ENCODE results near the gene OR2V2.
A peak's percentile ranks its signal among the peaks of the same experiment; 100 is the strongest.
"Not testable (repeated sequence)": the region's sequence is repeated elsewhere in the genome, so short reads cannot be mapped to it uniquely, and the experiment has no call there.

Gene OR2V2

DNA sequence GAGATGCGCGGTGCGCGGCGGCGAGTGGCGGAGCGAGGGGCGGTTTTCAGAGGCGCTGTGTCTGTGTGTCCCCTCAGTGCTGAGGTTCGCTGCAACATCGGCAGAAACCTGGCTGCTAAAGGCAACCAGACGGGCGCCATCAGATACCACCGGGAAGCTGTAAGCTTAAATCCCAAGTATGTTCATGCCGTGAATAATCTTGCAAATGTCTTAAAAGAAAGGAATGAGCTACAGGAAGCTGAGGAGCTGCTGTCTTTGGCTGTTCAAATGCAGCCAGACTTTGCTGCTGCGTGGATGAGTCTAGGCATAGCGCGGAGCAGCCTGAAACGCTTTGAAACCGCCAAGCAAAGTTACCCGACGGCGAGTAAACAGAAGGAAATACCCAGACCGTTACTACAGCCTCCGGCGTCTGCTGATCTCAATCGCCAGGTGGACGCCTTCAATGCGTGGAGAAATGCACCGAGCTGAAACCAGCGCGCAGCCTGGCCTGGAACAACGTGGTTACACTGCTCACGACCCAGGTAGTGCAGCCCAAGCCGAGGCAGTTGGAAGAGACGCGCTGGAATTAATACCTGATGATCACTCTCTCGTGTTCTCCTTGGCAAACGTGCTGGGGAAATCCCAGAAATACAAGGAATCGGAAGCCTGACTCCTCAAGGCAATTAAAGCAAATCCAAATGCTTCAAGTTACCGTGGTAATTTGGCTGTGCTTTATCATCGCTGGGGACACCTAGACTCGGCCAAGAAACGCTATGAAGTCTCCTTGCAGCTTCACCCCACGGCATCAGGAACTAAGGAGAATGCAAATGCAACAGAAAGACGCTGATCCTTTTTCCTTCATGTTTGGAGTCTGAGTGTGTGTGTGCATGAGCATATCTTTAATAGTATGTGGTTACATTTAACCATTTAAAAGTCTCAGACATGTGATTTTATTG, 32.3 kb upstream of the OR2V2 start:
- no peak for DNase-seq (ENCODE audit: low read depth)

DNA sequence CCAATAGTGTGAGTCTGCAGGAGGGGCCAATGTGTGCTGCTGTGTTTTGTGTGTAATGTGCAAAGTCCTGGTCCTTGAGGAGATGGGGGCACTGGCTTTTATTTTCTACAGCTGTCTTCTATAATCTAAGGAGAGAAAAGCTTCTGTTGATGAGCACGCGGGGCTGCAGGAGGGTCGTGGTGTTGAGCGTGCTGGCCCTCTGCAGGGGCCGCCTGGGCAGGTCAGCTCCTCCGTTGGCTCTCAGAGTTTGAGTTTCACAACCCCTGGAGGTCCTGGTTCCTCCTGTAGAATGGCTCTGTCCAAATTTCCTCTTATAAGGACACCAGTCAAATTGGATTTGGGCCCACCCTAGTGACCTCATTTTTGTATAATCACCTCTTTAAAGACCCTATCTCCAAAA, 29.0 kb upstream of the OR2V2 start:
- DNase-seq (ENCODE audit: low read depth), result no peak

DNA sequence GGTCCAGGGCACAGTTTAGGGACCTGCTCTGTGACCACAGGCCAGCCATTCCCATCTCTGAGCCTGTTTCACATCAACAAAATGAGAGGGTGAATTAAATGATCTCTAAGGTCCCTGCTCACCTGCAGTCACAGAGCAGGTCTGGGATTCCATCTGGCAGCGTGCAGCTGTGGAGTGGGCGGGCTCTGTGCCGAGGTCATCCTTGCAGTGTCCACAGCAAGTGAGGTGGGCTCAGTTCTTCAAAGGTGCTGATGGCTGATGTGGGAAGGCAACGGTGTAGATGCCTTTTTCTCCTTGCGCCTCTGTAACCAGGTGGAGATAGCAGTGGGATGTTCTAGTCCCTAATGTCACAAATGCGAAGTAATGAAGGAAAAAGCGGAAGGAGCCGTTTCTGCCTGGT, 28.3 kb upstream of the OR2V2 start:
- DNase-seq (ENCODE audit: low read depth), result no peak

DNA sequence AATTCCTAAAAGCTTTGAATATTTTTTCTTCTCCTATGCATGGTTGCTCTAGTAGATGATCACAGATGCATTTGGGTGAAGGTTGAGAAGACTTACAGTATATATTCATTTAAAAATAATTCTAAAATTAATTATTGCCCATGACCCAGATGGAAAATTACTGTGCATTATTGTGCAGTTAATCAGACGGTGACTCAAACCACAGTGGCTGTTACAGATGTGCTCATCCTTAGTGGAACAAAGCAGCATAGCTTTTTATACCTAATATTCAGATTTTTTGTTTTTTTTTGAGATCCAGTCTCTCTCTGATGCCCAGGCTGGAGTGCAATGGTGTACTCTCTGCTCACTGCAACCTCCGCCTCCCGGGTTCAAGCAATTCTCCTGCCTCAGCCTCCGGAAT, 27.1 kb upstream of the OR2V2 start:
- DNase-seq (ENCODE audit: low read depth), result no peak

DNA sequence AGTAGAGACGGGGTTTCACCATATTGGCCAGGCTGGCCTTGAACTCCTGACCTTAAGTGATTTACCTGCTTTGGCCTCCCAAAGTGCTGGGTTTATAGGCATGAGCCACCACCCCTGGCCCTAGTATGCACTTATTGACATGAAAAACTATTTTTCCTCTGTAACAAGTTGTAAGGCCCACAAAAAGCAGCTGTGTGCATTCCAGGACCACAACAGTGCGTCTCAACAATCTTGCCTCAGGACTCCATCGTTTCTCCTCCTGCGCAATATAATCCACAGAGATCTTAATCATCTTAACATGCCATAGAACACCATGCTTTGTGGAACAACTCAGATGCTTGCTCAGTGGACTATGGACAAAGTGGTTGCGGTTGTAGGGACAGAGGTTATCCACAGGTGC, 26.6 kb upstream of the OR2V2 start:
- no peak for DNase-seq (ENCODE audit: low read depth)

DNA sequence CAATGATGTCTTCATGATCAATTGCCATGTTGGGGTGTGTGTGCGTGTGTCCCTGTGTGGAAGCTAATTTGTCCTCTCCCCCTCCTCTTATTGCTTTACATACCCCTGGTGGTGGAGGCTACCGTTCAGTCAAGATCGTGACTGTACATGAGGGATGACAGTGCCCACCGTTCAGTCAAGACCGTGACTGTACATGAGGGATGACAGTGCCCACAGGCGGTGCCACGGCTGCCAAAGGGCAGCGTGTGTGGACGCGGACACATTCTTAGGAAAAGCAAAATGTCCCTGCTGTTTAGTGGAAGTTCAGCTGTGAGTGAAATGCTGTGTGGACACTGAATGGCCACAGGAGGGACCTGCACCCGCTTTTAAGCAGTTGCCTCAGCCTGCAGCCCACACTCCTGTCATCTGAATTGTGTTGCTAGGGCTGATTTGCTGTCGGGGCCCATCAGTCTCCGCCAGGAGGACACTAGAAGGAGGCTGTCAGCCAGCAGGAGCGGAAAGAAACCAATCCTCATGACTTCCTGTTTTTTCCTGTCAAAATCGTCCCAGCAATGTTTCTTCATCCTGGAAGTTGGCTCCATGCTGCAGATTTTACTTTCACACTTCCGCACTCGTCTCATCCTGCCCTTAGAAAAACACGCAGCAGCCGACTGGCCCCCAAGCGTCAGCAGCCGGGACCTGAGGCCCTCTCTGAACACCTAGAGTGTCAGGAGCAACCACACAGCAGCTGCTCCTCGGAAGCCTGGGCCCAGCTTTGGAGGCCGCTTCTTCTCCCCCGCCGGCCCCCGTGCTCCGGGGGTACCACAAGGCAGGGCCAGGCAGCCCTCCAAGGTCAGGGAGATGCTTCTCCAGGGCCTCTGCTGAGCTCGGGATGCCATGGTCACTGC, 25.5 kb upstream of the OR2V2 start:
- no peak for DNase-seq (ENCODE audit: low read depth)

DNA sequence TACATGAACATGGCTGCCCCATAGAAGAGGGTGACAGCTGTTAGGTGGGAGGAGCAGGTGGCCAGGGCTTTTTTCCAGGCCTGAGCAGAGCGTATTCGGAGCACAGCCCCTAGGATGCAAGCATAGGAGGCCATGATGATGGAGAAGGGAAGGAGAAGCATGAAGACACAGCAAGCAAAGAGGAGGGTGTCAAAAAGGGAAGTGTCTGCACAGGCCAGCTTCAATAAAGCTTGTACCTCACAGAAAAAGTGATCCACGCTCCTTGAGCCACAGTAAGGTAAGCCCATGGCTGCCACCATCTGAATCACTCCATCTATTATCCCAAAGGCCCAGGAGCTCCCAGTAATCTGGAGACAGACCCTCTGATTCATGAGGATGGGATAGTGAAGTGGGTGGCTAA, 22.9 kb upstream of the OR2V2 start:
- DNase-seq (ENCODE audit: low read depth), result no peak

DNA sequence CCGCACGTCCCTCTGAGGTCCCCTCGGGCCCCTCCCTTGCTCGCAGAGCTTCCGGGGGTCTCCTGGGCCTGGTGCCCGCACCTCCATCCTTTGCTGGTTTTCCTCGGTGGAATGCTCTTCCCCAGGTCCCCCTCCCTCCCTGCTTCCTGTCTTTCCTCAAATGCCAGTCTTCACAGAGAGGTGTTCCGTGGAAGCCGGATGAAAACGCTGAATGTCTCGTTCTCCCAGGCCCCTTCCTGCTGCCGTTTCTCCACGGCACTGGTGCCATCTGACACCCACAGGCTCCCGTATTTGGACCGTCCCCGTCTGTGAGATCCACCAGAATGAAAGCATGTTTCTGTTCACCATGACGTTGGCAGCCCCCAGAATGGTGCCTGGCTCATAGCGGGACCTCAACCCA, 20.5 kb upstream of the OR2V2 start:
- DNase-seq (ENCODE audit: low read depth), result no peak

DNA sequence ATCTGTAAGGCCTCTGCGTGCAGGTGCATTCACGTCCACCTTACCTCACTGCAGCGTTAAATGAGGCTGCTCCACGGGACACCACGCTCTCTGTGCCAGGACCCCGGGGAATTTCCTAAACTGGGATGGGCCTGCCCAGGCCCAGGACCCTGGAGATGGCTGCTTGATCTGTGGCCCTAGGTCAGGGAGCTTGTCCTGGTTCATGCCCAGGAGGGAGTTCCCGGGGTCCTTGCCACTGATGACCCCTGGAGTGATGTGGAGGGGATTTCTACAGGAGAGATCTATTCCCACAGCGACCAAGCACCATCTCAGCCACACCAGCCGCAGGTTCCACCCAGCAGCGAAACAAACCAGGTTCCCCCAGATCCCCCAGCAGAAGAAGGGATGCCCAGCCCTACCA, 19.9 kb upstream of the OR2V2 start:
- no peak for DNase-seq (ENCODE audit: low read depth)

DNA sequence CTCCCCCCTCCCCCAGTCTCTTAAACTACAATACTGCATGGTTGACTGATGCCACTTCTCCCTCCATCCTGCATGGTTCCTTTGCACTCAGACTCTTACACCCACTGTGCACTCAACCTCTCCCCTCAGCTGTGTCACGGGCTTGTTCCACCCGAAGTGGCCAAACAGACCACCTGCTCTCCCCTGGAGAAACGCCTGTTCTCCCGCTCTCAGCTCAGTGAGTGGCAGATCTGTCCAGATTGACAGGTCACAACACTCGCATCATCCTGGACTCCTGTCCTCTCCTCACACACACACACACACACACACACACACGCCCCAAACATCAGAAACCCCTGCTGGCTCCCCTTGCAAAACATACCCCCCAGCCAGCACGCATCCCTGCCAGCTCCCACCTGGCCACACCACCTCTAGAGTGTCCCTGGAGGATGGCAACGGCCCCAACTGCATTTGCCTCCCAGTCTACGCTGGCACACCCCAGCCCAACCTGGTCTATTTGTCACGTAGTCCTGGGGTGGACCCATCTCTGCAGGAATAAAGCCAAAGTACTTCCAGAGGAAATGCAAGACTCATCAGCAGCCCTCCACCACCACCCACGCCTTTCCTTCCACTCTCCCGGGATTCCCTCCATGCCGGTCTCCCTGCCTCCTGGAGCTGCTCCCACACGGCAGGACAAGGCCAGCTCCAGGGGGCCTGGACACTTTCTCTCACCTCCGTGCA, 19.3 kb upstream of the OR2V2 start:
- no peak for DNase-seq (ENCODE audit: low read depth)

DNA sequence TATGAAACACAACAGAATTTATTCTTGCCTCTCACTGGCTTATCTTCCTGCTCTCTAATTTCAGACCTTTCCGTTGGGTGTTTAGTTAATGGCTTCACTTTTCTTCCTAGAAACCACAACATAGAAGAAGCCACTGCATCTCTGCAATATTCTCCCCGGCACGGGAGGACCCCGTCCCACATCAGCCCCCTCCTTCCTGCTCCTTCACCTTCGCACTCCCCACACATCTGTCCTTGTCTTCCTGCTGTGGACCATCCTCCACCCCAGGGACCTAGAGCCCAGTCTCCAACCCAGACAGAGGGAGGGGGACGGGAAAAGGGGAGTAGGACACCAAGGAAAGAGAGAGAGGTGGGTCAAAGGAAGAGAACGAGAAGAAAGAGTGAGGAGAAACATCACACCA, 17.8 kb upstream of the OR2V2 start:
- no peak for DNase-seq (ENCODE audit: low read depth)

DNA sequence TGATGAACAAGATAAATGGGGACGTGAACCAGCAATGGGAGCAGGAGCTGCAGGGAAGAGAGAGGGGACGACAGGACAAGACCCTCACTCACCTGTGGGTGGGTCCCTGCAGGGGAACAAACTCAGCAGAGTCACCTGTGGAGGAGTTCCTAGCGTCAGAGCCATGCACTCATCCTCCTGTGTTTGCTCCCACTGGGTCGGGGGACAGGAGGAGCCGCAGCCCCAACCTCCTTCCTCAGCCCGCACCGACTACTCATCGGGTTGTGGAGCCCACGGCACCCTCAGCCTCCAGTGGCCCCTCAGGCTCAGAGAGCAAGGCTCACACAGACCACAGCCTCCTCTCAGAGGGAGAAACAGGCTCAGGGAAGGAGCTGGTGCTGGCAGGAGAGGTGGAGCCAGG, 17.3 kb upstream of the OR2V2 start:
- DNase-seq (ENCODE audit: low read depth), result not testable (repeated sequence)

DNA sequence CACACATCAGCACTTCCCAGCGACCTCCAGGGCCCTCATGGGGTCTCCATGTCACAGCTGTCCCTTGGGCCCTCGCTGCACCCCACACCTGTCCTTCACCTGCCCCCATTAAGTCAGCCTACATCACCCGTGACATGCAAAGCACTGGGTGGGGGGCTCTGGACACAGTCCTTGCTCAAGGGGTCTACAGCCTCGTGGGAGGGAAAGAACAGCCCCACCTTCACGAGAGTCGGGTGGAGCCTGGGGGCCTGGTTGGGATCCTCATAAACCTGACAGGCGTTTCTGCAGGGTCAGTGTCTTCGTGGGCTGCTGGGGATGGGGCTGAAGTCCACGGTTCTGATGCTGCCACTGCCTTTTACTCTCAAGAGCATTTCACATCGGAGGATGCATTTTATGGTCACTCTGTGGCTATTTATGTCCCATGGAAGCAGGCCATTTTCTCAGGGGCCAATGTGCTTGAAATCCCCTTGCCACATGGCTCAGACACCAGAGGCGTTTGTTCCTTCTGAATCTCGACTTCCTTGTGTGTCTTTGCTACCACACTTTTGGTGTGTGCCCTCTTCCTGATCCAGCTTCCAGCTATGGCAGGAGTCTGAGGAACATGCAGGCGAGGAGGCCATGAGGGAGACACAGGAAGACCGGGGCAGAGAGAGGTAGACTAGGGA, 16.4 kb upstream of the OR2V2 start, which contains the start of gene OR2V1:
TSS of gene OR2V1 (minus strand) at position 338 of the 665 bp plus-strand sequence. CDS start 5,865 bp downstream, outside the sequence.
- DNase-seq (ENCODE audit: low read depth), result no peak

DNA sequence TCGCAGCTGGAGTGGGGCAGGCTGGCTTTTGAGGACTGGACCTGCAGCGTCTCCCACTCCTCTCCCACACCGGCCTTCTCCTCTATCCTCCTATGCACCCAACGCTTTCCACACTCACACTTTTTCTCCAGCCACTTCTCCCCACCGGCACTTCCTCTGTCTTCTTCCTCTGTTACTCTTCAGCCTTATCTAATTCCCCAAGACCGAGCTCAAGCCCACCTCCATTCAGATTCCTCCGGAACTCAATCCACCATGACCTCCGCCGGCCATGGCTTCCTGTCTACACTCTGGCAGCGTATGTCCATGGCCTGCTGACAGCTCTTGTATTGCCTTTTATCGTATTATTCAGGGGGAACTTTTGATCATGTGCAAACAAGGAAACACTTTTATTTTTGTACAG, 15.9 kb upstream of the OR2V2 start:
- DNase-seq (ENCODE audit: low read depth), result no peak

DNA sequence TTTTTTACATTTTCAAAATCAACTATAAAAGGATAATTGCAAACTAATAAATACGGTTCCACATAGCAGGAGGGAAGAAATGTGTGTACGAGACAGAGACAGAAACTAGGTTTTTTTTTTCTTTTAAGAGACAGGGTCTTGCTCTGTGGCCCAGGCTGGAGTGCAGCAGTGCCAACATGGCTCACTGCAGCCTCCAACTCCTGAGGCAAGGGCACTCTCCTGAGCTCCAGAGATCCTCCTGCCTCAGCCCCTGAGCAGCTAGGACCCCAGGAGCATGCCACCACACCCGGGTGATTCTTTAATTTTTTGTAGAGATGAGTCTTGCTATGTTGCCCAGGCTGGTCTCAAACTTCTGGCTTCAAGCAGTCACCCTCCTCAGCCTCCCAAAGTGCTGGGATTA, 14.3 kb upstream of the OR2V2 start:
- no peak for DNase-seq (ENCODE audit: low read depth)

DNA sequence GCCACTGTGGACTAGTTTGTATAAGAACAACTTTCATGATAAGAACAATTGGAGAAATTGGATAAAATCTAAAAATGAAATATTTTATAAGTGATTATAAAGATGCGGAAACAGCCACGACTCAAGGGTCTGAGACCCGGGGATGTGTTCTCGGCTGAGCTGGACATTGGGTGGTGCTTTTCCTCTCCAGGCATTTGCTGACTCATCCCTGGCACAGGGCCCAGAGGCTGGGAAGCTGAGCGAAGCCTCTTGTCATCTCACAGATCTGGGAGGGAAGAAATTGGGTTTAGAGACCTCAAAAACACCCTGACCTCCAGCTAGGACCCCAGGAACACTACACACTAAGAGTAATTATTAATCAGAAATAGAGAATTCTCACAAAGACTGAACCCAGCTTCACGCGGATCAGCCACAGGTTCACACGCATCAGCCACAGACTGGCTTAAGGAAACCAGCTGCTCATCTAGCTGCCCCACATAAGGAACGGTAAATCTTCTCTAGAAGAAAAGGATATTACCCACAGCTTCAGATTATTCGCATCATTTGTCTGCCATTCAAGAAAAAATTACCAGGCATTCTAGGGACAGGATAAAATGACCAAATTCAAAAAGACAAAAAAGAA, 13.7 kb upstream of the OR2V2 start:
- DNase-seq (ENCODE audit: low read depth), result peak; percentile 9

DNA sequence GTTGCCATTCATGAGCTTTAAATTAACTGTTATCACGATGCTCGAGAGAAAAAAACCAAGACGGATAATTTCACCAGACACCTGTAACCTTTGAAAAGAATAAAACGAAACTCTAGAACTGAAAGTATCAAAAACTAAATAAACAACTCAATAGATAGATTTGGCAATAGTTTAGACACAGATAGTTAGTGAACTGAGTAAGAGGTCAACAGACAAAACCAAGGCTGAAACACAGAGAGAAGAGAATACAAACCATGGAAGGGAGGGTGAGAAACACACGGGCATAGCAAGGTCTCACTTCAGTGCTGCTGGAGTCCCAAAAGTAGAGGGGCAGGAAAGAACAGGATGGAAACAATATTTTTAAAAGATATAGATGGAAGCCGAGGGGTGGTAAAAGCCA, 13.1 kb upstream of the OR2V2 start:
- DNase-seq (ENCODE audit: low read depth), result no peak

DNA sequence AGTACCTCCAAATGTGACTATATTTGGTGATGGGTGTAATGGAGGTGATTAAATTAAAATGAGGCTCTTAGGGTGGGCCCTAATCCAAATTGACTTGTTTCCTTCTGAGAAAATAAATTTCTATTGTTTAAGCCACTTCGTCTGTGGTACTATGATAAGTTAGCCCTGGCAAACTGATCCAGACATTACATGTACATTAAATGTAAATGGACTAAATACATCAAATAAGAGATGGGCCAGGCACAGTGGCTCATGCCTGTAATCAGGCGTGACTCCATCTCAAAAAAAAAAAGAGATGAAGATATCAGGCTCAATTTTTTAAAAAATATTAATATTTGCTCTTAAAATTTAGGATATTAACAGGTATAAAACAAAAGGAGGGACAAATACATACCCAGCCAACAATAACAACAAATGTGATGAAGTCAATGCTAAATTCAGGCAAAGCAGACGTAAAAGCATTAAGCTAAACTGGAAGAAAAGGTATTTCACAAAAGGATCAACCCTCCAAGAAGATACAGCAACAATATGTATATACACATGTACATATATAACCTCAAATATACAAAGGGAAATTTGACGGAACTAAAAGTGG, 10.9 kb upstream of the OR2V2 start:
- no peak for DNase-seq (ENCODE audit: low read depth)

DNA sequence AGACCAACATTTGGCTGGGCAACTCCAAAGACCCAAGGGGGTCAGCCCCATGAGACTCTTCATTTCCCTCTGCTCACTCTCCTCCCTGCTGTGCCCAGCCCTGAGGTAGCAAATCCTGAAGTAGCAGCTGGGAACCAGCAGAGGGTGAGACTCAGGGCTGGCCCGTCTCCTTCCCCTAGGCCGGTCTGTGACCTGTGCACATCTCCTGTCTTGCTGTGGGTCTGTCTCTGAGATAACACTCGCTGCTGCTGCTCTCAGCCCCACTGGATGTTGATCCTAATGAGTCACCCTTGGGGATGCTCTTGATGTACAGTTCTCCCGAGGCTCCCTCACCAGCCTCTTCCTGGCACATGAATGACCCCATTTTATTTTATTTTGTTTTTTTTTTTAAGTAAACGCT, 9.1 kb upstream of the OR2V2 start:
- no peak for DNase-seq (ENCODE audit: low read depth)

DNA sequence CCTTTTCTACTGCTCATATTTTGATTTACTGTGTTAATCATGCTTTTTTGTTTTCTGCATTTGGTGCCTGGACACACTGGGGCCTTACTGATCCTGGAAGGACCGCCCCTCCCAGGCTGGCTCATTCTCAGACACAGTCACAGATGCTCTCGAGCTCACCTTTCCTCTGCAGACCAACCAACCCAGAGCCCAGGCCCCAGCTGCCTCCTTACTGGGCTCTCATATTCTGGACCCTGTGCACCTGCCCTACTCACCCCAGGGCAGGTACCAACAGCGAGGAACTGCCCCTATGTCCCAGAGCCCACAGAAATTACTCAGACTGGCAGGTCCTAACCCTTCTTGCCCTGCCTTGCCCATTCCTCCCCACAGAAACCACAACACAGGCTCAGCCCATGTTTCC, 6.6 kb upstream of the OR2V2 start:
- DNase-seq (ENCODE audit: low read depth), result no peak

DNA sequence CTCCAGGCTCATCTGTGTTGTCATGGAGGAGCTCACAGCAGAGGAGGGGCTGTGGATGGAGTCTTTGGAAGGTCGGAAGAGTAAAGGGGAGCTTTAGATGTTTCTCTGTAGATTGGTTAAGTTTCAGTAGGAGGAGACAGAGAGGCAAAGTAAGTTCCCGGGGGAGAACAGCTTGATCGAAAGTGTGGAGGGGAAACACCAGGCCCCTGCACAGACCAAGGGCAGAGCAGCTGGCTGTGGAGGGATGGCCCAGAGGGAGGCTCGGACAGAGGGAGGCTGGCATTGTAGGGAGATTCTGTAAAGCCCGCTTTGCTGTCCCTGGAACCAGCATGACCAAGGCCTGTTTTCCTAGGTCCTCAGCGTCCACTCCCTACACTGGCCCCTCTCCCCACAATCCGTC, 5.3 kb upstream of the OR2V2 start:
- no peak for DNase-seq (ENCODE audit: low read depth)
